Measurements from ENCODE around the gene PXDC1. TPM values are rescaled to one million over a fixed set of nuclear protein-coding genes. Genes with fewer than 3 reads are reported as not detected.
"Not testable (repeated sequence)": the region's sequence is repeated elsewhere in the genome, so short reads cannot be mapped to it uniquely, and the experiment has no call there.

The PXDC1 gene
- total RNA-seq, 1 experiment from 2014 or later: 8.1 TPM

- 0 out of 2 replicates have a peak, but pooled peaks cover 2% of the 10 kb centered on the region for H3K36me3 ChIP-seq
- DNase-seq: no peak
Observed at GRCh38 chr6:3727036-3727435, 24.5 kb downstream of the PXDC1 start.

GRCh38 chr6:3726421-3726820 is 25.1 kb downstream of the PXDC1 start:
- peaks cover 3% of the 10 kb centered on the region; the same call in 1 of the 2 replicates for H3K4me1 ChIP-seq
- H3K4me3 ChIP-seq: no peak overlapping the region
- no peak overlapping the region for H3K27ac ChIP-seq
- no peaks in the 10 kb centered on the region for H3K27me3 ChIP-seq
- no peak for DNase-seq
- H3K9me3 ChIP-seq (replicated peaks): no peaks in the 10 kb centered on the region
- 0 out of 2 replicates have a peak, but pooled peaks cover 2% of the 10 kb centered on the region for H3K36me3 ChIP-seq

More at GRCh38 chr6:3727036-3727435, 24.5 kb downstream of the PXDC1 start:
- Histone ChIP-seq H3K4me3 (no peak overlapping the region), H3K27me3 (no peaks in the 10 kb centered on the region), H3K27ac (no peak overlapping the region), H3K9me3 (replicated peaks) (no peaks in the 10 kb centered on the region), H3K4me1 (peaks cover 3% of the 10 kb centered on the region; the same call in 1 of the 2 replicates)

GRCh38 chr6:3725145-3726047 is 26.1 kb downstream of the PXDC1 start:
- 0 out of 2 replicates have a peak, but pooled peaks cover 2% of the 10 kb centered on the region for H3K36me3 ChIP-seq
- DNase-seq: peak in 1 of 2 experiments; percentile 32
- H3K27ac ChIP-seq: peak overlapping the region; percentile 22; the same call in 1 of the 2 replicates
- no peak overlapping the region for H3K4me3 ChIP-seq
- no peaks in the 10 kb centered on the region for H3K27me3 ChIP-seq
- H3K9me3 ChIP-seq (replicated peaks): no peaks in the 10 kb centered on the region
- H3K4me1 ChIP-seq: peaks cover 3% of the 10 kb centered on the region; the same call in 1 of the 2 replicates

- Histone ChIP-seq H3K9me3 (replicated peaks) (no peaks in the 10 kb centered on the region), H3K4me1 (peaks cover 3% of the 10 kb centered on the region; the same call in 1 of the 2 replicates), H3K27me3 (no peaks in the 10 kb centered on the region), H3K4me3 (no peak overlapping the region), H3K27ac (no peak overlapping the region), H3K36me3 (0 out of 2 replicates have a peak, but pooled peaks cover 2% of the 10 kb centered on the region)
- no peak for DNase-seq
Observed at GRCh38 chr6:3724451-3725144, 26.9 kb downstream of the PXDC1 start.

- DNase-seq: no peak
- Histone ChIP-seq H3K36me3 (0 out of 2 replicates have a peak, but pooled peaks cover 2% of the 10 kb centered on the region), H3K9me3 (replicated peaks) (no peaks in the 10 kb centered on the region), H3K27me3 (no peaks in the 10 kb centered on the region), H3K4me1 (peaks cover 3% of the 10 kb centered on the region; the same call in 1 of the 2 replicates), H3K27ac (no peak overlapping the region), H3K4me3 (no peak overlapping the region)
Observed at GRCh38 chr6:3723966-3724365, 27.5 kb downstream of the PXDC1 start.

GRCh38 chr6:3723251-3723650 is 28.3 kb downstream of the PXDC1 start:
- Histone ChIP-seq H3K9me3 (replicated peaks) (no peaks in the 10 kb centered on the region), H3K27me3 (no peaks in the 10 kb centered on the region), H3K27ac (no peak overlapping the region), H3K36me3 (0 out of 2 replicates have a peak, but pooled peaks cover 2% of the 10 kb centered on the region), H3K4me3 (no peak overlapping the region), H3K4me1 (peaks cover 3% of the 10 kb centered on the region; the same call in 1 of the 2 replicates)
- DNase-seq: no peak

- H3K27ac ChIP-seq: no peak overlapping the region
- no peaks in the 10 kb centered on the region for H3K9me3 ChIP-seq (replicated peaks)
- peaks cover 3% of the 10 kb centered on the region; the same call in 1 of the 2 replicates for H3K4me1 ChIP-seq
- DNase-seq: no peak
- H3K36me3 ChIP-seq: 0 out of 2 replicates have a peak, but pooled peaks cover 2% of the 10 kb centered on the region
- no peaks in the 10 kb centered on the region for H3K27me3 ChIP-seq
- H3K4me3 ChIP-seq: no peak overlapping the region
Observed at GRCh38 chr6:3722785-3723184, 28.7 kb downstream of the PXDC1 start.

GRCh38 chr6:3721810-3722621 is 29.5 kb downstream of the PXDC1 start:
- Histone ChIP-seq H3K4me3 (no peak overlapping the region), H3K36me3 (no peaks in the 10 kb centered on the region), H3K4me1 (peaks cover 3% of the 10 kb centered on the region; the same call in 1 of the 2 replicates), H3K27ac (no peak overlapping the region), H3K9me3 (replicated peaks) (no peaks in the 10 kb centered on the region), H3K27me3 (no peaks in the 10 kb centered on the region)
- no peak for DNase-seq

- not testable (repeated sequence) for H3K27ac ChIP-seq; H3K27me3 ChIP-seq; H3K9me3 ChIP-seq (replicated peaks); H3K4me1 ChIP-seq; DNase-seq; H3K4me3 ChIP-seq; H3K36me3 ChIP-seq
Observed at GRCh38 chr6:3720770-3721169, 30.7 kb downstream of the PXDC1 start.

- H3K27ac ChIP-seq: no peak overlapping the region
- no peaks in the 10 kb centered on the region for H3K9me3 ChIP-seq (replicated peaks)
- H3K36me3 ChIP-seq: no peaks in the 10 kb centered on the region
- H3K4me1 ChIP-seq: no peaks in the 10 kb centered on the region
- H3K4me3 ChIP-seq: no peak overlapping the region
- DNase-seq: no peak
- no peaks in the 10 kb centered on the region for H3K27me3 ChIP-seq
Observed at GRCh38 chr6:3719462-3720308, 31.8 kb downstream of the PXDC1 start.

- H3K9me3 ChIP-seq (replicated peaks): no peaks in the 10 kb centered on the region
- DNase-seq: no peak
- H3K36me3 ChIP-seq: no peaks in the 10 kb centered on the region
- H3K27me3 ChIP-seq: no peaks in the 10 kb centered on the region
- no peak overlapping the region for H3K27ac ChIP-seq
- H3K4me3 ChIP-seq: no peak overlapping the region
- no peaks in the 10 kb centered on the region for H3K4me1 ChIP-seq
Observed at GRCh38 chr6:3718407-3718806, 33.1 kb downstream of the PXDC1 start.

GRCh38 chr6:3715285-3715684 is 36.2 kb downstream of the PXDC1 start:
- no peaks in the 10 kb centered on the region for H3K4me1 ChIP-seq
- no peak for DNase-seq
- H3K27me3 ChIP-seq: no peaks in the 10 kb centered on the region
- H3K9me3 ChIP-seq (replicated peaks): no peaks in the 10 kb centered on the region
- no peak overlapping the region for H3K27ac ChIP-seq
- H3K4me3 ChIP-seq: no peak overlapping the region
- no peaks in the 10 kb centered on the region for H3K36me3 ChIP-seq

GRCh38 chr6:3714768-3715167 is 36.7 kb downstream of the PXDC1 start:
- Histone ChIP-seq H3K4me3 (no peak overlapping the region), H3K4me1 (no peaks in the 10 kb centered on the region), H3K27ac (no peak overlapping the region), H3K36me3 (no peaks in the 10 kb centered on the region), H3K9me3 (replicated peaks) (no peaks in the 10 kb centered on the region), H3K27me3 (no peaks in the 10 kb centered on the region)
- no peak for DNase-seq

Measured in SJCRH30 (cell line).